HepG2 (cell line): ENCODE results near the gene EPHA1. TPM values are rescaled to one million over a fixed set of nuclear protein-coding genes. Genes with fewer than 3 reads are reported as not detected.

Experiments used
- FOSL2 ChIP-seq: sonication (generic); formaldehyde crosslinking; IDR thresholded peaks from 2 replicates; pipeline ENCODE4 v1.4.0; 2020; ENCODE audit warnings: missing genetic modification reagents
- GPBP1L1 ChIP-seq: sonication (generic); formaldehyde crosslinking; IDR thresholded peaks from 2 replicates; pipeline ENCODE4 v1.5.0; 2020; ENCODE audit warnings: mild to moderate bottlenecking, missing genetic modification reagents
- MLX ChIP-seq: IDR thresholded peaks from 2 replicates; pipeline ENCODE4 v1.6.1; 2016
- PBX3 ChIP-seq: sonication (generic); formaldehyde crosslinking; IDR thresholded peaks from 2 replicates; pipeline ENCODE4 v1.8.1; 2023; ENCODE audit warnings: missing genetic modification reagents, inconsistent platforms, borderline replicate concordance
- RARA ChIP-seq: IDR thresholded peaks from 2 replicates; pipeline ENCODE4 v1.6.1; 2016; ENCODE audit warnings: missing genetic modification reagents, missing compliant biosample characterization
- REPIN1 ChIP-seq: sonication (generic); formaldehyde crosslinking; IDR thresholded peaks from 2 replicates; pipeline ENCODE4 v1.8.0; 2022; ENCODE audit warnings: missing genetic modification reagents, low read depth, mild to moderate bottlenecking, borderline replicate concordance
- SALL1 ChIP-seq: sonication (generic); formaldehyde crosslinking; IDR thresholded peaks from 2 replicates; pipeline ENCODE4 v1.8.0; 2022; ENCODE audit warnings: mild to moderate bottlenecking, missing genetic modification reagents
- SUZ12 ChIP-seq: fragments of 150-350 bp; IDR thresholded peaks from 2 replicates; pipeline ENCODE4 v1.6.1; 2014; ENCODE audit warnings: low read depth, low read length
- TFE3 ChIP-seq: IDR thresholded peaks from 2 replicates; pipeline ENCODE4 v1.6.1; 2016
- ZNF180 ChIP-seq: sonication (generic); formaldehyde crosslinking; IDR thresholded peaks from 2 replicates; pipeline ENCODE4 v1.4.0; 2020; ENCODE audit warnings: low read depth, missing genetic modification reagents, borderline replicate concordance
- ZNF251 ChIP-seq: sonication (generic); formaldehyde crosslinking; IDR thresholded peaks from 2 replicates; pipeline ENCODE4 v1.9.0; 2021; ENCODE audit warnings: mild to moderate bottlenecking, missing genetic modification reagents
- ZNF274 ChIP-seq: sonication (generic); formaldehyde crosslinking; IDR thresholded peaks from 2 replicates; pipeline ENCODE4 v1.5.1; 2020; ENCODE audit warnings: mild to moderate bottlenecking, missing genetic modification reagents
- ZNF441 ChIP-seq: sonication (generic); formaldehyde crosslinking; IDR thresholded peaks from 2 replicates; pipeline ENCODE4 v1.7.0; 2021; ENCODE audit warnings: missing genetic modification reagents, borderline replicate concordance
- ZNF609 ChIP-seq: sonication (generic); formaldehyde crosslinking; IDR thresholded peaks from 2 replicates; pipeline ENCODE4 v1.4.0; 2020; ENCODE audit warnings: mild to moderate bottlenecking, missing genetic modification reagents, borderline replicate concordance
- ZNF737 ChIP-seq: sonication (generic); formaldehyde crosslinking; IDR thresholded peaks from 2 replicates; pipeline ENCODE4 v1.5.0; 2020; ENCODE audit warnings: missing genetic modification reagents, mild to moderate bottlenecking, borderline replicate concordance
- ZNF780A ChIP-seq: sonication (generic); formaldehyde crosslinking; IDR thresholded peaks from 2 replicates; pipeline ENCODE4 v1.8.0; 2022; ENCODE audit warnings: mild to moderate bottlenecking, missing genetic modification reagents, moderate library complexity
- ZNF784 ChIP-seq: sonication (generic); formaldehyde crosslinking; IDR thresholded peaks from 2 replicates; pipeline ENCODE4 v1.5.1; 2020; ENCODE audit warnings: missing genetic modification reagents, mild to moderate bottlenecking, borderline replicate concordance
- ZSCAN9 ChIP-seq: IDR thresholded peaks from 2 replicates; pipeline ENCODE4 v1.6.1; 2016; ENCODE audit warnings: borderline replicate concordance
- polyA plus RNA-seq, 8 experiments: library from polyadenylated mRNA; depleted of rRNA in 3 of 8; stranded (reverse) in 7 of 8; unstranded in 1 of 8; fragments of >200 nt; fragmentation: Illumina TruSeq in 4 of 8; extraction: Trizol in 4 of 8; gene quantifications; 2 replicates each; pipeline versions ENCODE4 v1.2.1 to v1.2.3, GENCODE V29; 2011 to 2016; ENCODE audit warnings: low read depth in 4 of 8, missing spikeins in 1 of 8, mixed read lengths in 1 of 8; ENCODE audit not compliant: insufficient read depth in 1 of 8
- total RNA-seq, 5 experiments: library from RNA; depleted of rRNA; stranded (reverse); fragments of >200 nt; fragmentation: Illumina TruSeq; extraction: Trizol; gene quantifications; 2 replicates each; pipeline ENCODE4 v1.2.3, GENCODE V29; 2016; ENCODE audit warnings: low read depth in 1 of 5

The EPHA1 gene
- total and polyA plus RNA-seq, 2 of the 13 experiments (the other 11 are each of a cell fraction or from before 2014, with no cell fraction given): 4.6 to 17.1 TPM

- TF ChIP-seq ZSCAN9 (CRISPR knock-in tag): 0 out of 2 replicates have a peak, but pooled peaks have one; percentile 23
- TF ChIP-seq MLX (CRISPR knock-in tag): peak; percentile 43; the same call in 1 of the 2 replicates
- 0 out of 2 replicates have a peak, but pooled peaks have one; percentile 49 for TF ChIP-seq ZNF441 (CRISPR knock-in tag)
- TF ChIP-seq ZNF784 (CRISPR knock-in tag): peak; percentile 49; the same call in 1 of the 2 replicates
- TF ChIP-seq SALL1 (CRISPR knock-in tag): peak; percentile 100
- TF ChIP-seq ZNF780A (CRISPR knock-in tag): no peak
- TF ChIP-seq REPIN1: peak; percentile 74; the same call in 1 of the 2 replicates
- TF ChIP-seq ZNF251 (CRISPR knock-in tag): no peak
- TF ChIP-seq ZNF737 (CRISPR knock-in tag): no peak
- TF ChIP-seq ZNF180 (CRISPR knock-in tag): no peak
- TF ChIP-seq FOSL2: peak; percentile 44
- peak; percentile 92 for TF ChIP-seq RARA (CRISPR knock-in tag)
- TF ChIP-seq PBX3: no peak
- TF ChIP-seq SUZ12: no peak
- TF ChIP-seq ZNF274 (CRISPR knock-in tag): peak; percentile 68; the same call in 1 of the 2 replicates
- TF ChIP-seq GPBP1L1 (CRISPR knock-in tag): no peak
- peak; percentile 86 for TF ChIP-seq ZNF609 (CRISPR knock-in tag)
- TF ChIP-seq TFE3 (CRISPR knock-in tag): no peak
These were observed 15.2 kb downstream of the EPHA1 start (continued) for GRCh38 chr7:143393267-143394041.
